IMR-90 (cell line): Measurements from ENCODE around the gene ASXL2. TPM values are rescaled to one million over a fixed set of nuclear protein-coding genes. Genes with fewer than 3 reads are reported as not detected.

Experiments used
- ATAC-seq: fragments of 200-7000 bp; cut with Tn5 transposase; 2 replicates; pipeline ENCODE4 v1.9.1; 2020; ENCODE audit warnings: low read depth, mild to moderate bottlenecking, moderate library complexity
- BruUV-seq: library from RNA; stranded (reverse); fragments of 400-500 nt; replicated peaks from 2 replicates; lab custom pipeline; 2021; lab: Mats Ljungman, UMichigan
- CTCF ChIA-PET: fragments of 300-600 bp; formaldehyde crosslinking; extraction: SDS; loops from one replicate; lab custom pipeline; 2021; ENCODE audit warnings: antibody characterized with exemption; lab: Yijun Ruan, JAX
- POLR2A ChIA-PET: fragments of 300-600 bp; sonication (Branson Sonifier 250); formaldehyde crosslinking; loops from one replicate; lab custom pipeline; 2022; ENCODE audit warnings: antibody characterized with exemption; ENCODE audit not compliant: unreplicated experiment; lab: Charles Lee
- DNase-seq: peaks from one replicate; pipeline ENCODE4 v3.0.0; 2013
- H2AFZ ChIP-seq: replicated peaks from 2 replicates; pipeline ENCODE3; 2013; ENCODE audit warnings: low read length, mild to moderate bottlenecking; ENCODE audit not compliant: poor library complexity
- H2AK5ac ChIP-seq: 2 replicates; pipeline ENCODE4 v1.6.1; 2013; ENCODE audit warnings: low read depth, low read length, inconsistent platforms
- H2AK9ac ChIP-seq: replicated peaks from 2 replicates; pipeline ENCODE3; 2013; ENCODE audit warnings: mild to moderate bottlenecking, low read depth, low read length, moderate library complexity; ENCODE audit not compliant: poor library complexity
- H2BK120ac ChIP-seq: 2 replicates; pipeline ENCODE4 v1.6.1; 2013; ENCODE audit warnings: low read depth, low read length, inconsistent platforms
- H2BK15ac ChIP-seq: 3 replicates; pipeline ENCODE4 v1.6.1; 2013; ENCODE audit warnings: low read depth, low read length, inconsistent platforms
- H2BK20ac ChIP-seq: 2 replicates; pipeline ENCODE4 v1.6.1; 2013; ENCODE audit warnings: low read depth, mild to moderate bottlenecking, inconsistent platforms, low read length, moderate library complexity
- H2BK5ac ChIP-seq: 2 replicates; pipeline ENCODE4 v1.6.1; 2013; ENCODE audit warnings: mild to moderate bottlenecking, low read depth, low read length, inconsistent platforms; ENCODE audit not compliant: poor library complexity, severe bottlenecking
- H3K14ac ChIP-seq: replicated peaks from 2 replicates; pipeline ENCODE4 v1.6.1; 2013; ENCODE audit warnings: low read depth, low read length, inconsistent platforms
- H3K18ac ChIP-seq: 2 replicates; pipeline ENCODE4 v1.6.1; 2013; ENCODE audit warnings: low read depth, low read length, control low read depth
- H3K23ac ChIP-seq: 2 replicates; pipeline ENCODE4 v1.6.1; 2013; ENCODE audit warnings: low read depth, low read length, inconsistent platforms
- H3K27ac ChIP-seq: 2 replicates; pipeline ENCODE4 v1.5.1; 2013; ENCODE audit warnings: mild to moderate bottlenecking, control low read depth, low read length; ENCODE audit not compliant: insufficient read depth
- H3K27me3 ChIP-seq: 2 replicates; pipeline ENCODE4 v1.6.1; 2013; ENCODE audit warnings: low read length; ENCODE audit not compliant: control insufficient read depth, insufficient read depth
- H3K36me3 ChIP-seq: 2 replicates; pipeline ENCODE4 v1.6.1; 2013; ENCODE audit warnings: low read length, mixed read lengths; ENCODE audit not compliant: control insufficient read depth, insufficient read depth
- H3K4ac ChIP-seq: 2 replicates; pipeline ENCODE4 v1.6.1; 2013; ENCODE audit warnings: low read depth, low read length, inconsistent platforms
- H3K4me1 ChIP-seq: 2 replicates; pipeline ENCODE4 v1.6.1; 2013; ENCODE audit warnings: low read length, mixed read lengths; ENCODE audit not compliant: control insufficient read depth, insufficient read depth
- H3K4me2 ChIP-seq: 2 replicates; pipeline ENCODE4 v1.6.1; 2013; ENCODE audit warnings: low read depth, mild to moderate bottlenecking, control low read depth, low read length, moderate library complexity
- H3K4me3 ChIP-seq: 2 replicates; pipeline ENCODE4 v1.5.1; 2013; ENCODE audit warnings: low read depth, mild to moderate bottlenecking, control low read depth, low read length, moderate library complexity; ENCODE audit not compliant: insufficient read depth
- H3K56ac ChIP-seq: 2 replicates; pipeline ENCODE4 v1.6.1; 2013; ENCODE audit warnings: low read length, inconsistent platforms; ENCODE audit not compliant: insufficient read depth; ENCODE audit errors: extremely low read depth
- H3K79me1 ChIP-seq, 2 experiments: 2 replicates each; pipeline ENCODE4 v1.6.1; 2013; ENCODE audit warnings: low read length in 2 of 2, inconsistent platforms in 1 of 2, low read depth in 1 of 2
- H3K9ac ChIP-seq: 2 replicates; pipeline ENCODE4 v1.6.1; 2013; ENCODE audit warnings: low read depth, low read length, control low read depth
- H3K9me1 ChIP-seq: 2 replicates; pipeline ENCODE4 v1.6.1; 2013; ENCODE audit warnings: low read length, inconsistent platforms; ENCODE audit not compliant: insufficient read depth
- H3K9me3 ChIP-seq: 2 replicates; pipeline ENCODE4 v1.6.1; 2013; ENCODE audit warnings: low read length; ENCODE audit not compliant: control insufficient read depth, insufficient read depth
- H4K20me1 ChIP-seq: 2 replicates; pipeline ENCODE4 v1.6.1; 2013; ENCODE audit warnings: low read length, inconsistent platforms; ENCODE audit not compliant: insufficient read depth
- H4K5ac ChIP-seq: 2 replicates; pipeline ENCODE4 v1.6.1; 2013; ENCODE audit warnings: mild to moderate bottlenecking, low read depth, low read length, control low read depth
- H4K8ac ChIP-seq, 2 experiments: 2 replicates each; pipeline ENCODE4 v1.6.1; 2013; ENCODE audit warnings: low read depth in 2 of 2, low read length in 2 of 2, control low read depth in 1 of 2, inconsistent platforms in 1 of 2
- H4K91ac ChIP-seq: 2 replicates; pipeline ENCODE4 v1.6.1; 2013; ENCODE audit warnings: low read depth, low read length, inconsistent platforms; ENCODE audit not compliant: insufficient read depth
- CEBPB ChIP-seq: IDR thresholded peaks from 2 replicates; pipeline ENCODE4 v1.6.1; 2012; ENCODE audit warnings: low read depth, low read length, improper control_type of control experiment
- FOS ChIP-seq: fragments of 150-350 bp; IDR thresholded peaks from 2 replicates; pipeline ENCODE4 v1.6.1; 2016; ENCODE audit warnings: low read depth, low read length
- MAFK ChIP-seq: IDR thresholded peaks from 2 replicates; pipeline ENCODE4 v1.6.1; 2012; ENCODE audit warnings: low read depth, low read length, improper control_type of control experiment
- MXI1 ChIP-seq: IDR thresholded peaks from 2 replicates; pipeline ENCODE4 v1.6.1; 2012; ENCODE audit warnings: low read depth, mild to moderate bottlenecking, low read length, moderate library complexity, borderline replicate concordance
- NFE2L2 ChIP-seq: fragments of 150-350 bp; IDR thresholded peaks from 2 replicates; pipeline ENCODE4 v1.6.1; 2016; ENCODE audit warnings: low read depth, mild to moderate bottlenecking, low read length
- POLR2A ChIP-seq: IDR thresholded peaks from 2 replicates; pipeline ENCODE4 v1.6.1; 2012; ENCODE audit warnings: mild to moderate bottlenecking, low read depth, low read length
- USF2 ChIP-seq: fragments of 150-350 bp; IDR thresholded peaks from 2 replicates; pipeline ENCODE4 v1.6.1; 2017; ENCODE audit warnings: mild to moderate bottlenecking, antibody characterized with exemption, low read length, low read depth
- WGBS, 2 experiments: methylation state at CpG; one replicate each; pipeline versions ENCODE4 v1.1.5 to v1.1.7; 2013; ENCODE audit warnings: missing lambda C conversion rate in 2 of 2; ENCODE audit not compliant: insufficient read length in 1 of 2; ENCODE audit errors: extremely low coverage in 2 of 2; 5-methylcytosine and 5-hydroxymethylcytosine counted together
- dilution Hi-C: fragments of 300-500 bp; cut with HindIII; formaldehyde crosslinking; loops from one replicate; pipeline ENCODE4 v1.14.3; 2018; ENCODE audit warnings: low sequenced_read_pairs; ENCODE audit not compliant: unreplicated experiment
- in situ Hi-C: fragments of 300-500 bp; cut with MboI; formaldehyde crosslinking; loops from 3 replicates; pipeline ENCODE4 v1.14.3; 2019; ENCODE audit warnings: low sequenced_read_pairs, inconsistent platforms, mixed read lengths
- intact Hi-C: fragments of 100-400 bp; cut with micrococcal nuclease; formaldehyde crosslinking; loops from 2 replicates; pipeline ENCODE4 v1.10.0; 2022
- polyA plus RNA-seq, 3 experiments: library from polyadenylated mRNA; depleted of rRNA; stranded (reverse); fragments of >200 nt; gene quantifications; 2 replicates each; pipeline ENCODE4 v1.2.3, GENCODE V29; 2012; ENCODE audit warnings: low replicate concordance in 1 of 3
- total RNA-seq: library from RNA; depleted of rRNA; stranded (reverse); fragments of >200 nt; gene quantifications from 2 replicates; pipeline ENCODE4 v1.2.3, GENCODE V29; 2012

The ASXL2 gene
- total and polyA plus RNA-seq, 2 of the 4 experiments (the other 2 are of a cell fraction), result 5.3 to 8.1 TPM

- H3K36me3 ChIP-seq, result peaks cover 9% of the 10 kb centered on the region
- CTCF ChIA-PET, result no interaction called here
- BruUV-seq, result no TSS peak
Measured at GRCh38 chr2:25760297-25760696, 118.0 kb downstream of the ASXL2 start.

More at GRCh38 chr2:25760297-25760696, 118.0 kb downstream of the ASXL2 start:
- H3K4me1 ChIP-seq, result no peaks in the 10 kb centered on the region; the same call in 1 of the 2 replicates
- H3K9me3 ChIP-seq, result no peaks in the 10 kb centered on the region
- dilution Hi-C loops, result no loop called here
- no peak overlapping the region for H3K23ac ChIP-seq
- no peak overlapping the region for H3K14ac ChIP-seq
- H3K4ac ChIP-seq, result no peak overlapping the region
- in situ Hi-C loops, result no loop called here
- no peak overlapping the region for H2BK20ac ChIP-seq
- intact Hi-C loops, result no loop called here
- no peak overlapping the region for H2BK5ac ChIP-seq
- H2AFZ ChIP-seq, result no peak overlapping the region
- H3K79me1 ChIP-seq, result no peaks in the 10 kb centered on the region; a peak in 1 of 4 replicates
- DNase-seq (no peak), ATAC-seq (no peak)
- no peak overlapping the region for H2BK120ac ChIP-seq
- H3K27me3 ChIP-seq, result no peaks in the 10 kb centered on the region
- H3K4me3 ChIP-seq, result no peak overlapping the region
- H2AK5ac ChIP-seq, result no peak overlapping the region
- H3K9ac ChIP-seq, result no peak overlapping the region
- H3K9me1 ChIP-seq, result no peaks in the 10 kb centered on the region; the same call in 1 of the 2 replicates
- no peak overlapping the region for H3K4me2 ChIP-seq
- H4K91ac ChIP-seq, result no peak overlapping the region
- TF ChIP-seq MXI1, result no peak
- TF ChIP-seq MAFK, result peak; percentile 44; the same call in 1 of the 2 replicates
- TF ChIP-seq POLR2A, result no peak
- no peak for TF ChIP-seq USF2
- TF ChIP-seq CEBPB, result no peak
- no peak for TF ChIP-seq NFE2L2
- no peak for TF ChIP-seq FOS
- no peak overlapping the region for H2AK9ac ChIP-seq
- no peaks in the 10 kb centered on the region for H4K20me1 ChIP-seq
- no CpG with 5 or more reads among the region's 1 CpG for WGBS, 2 experiments
- no peak overlapping the region for H4K8ac ChIP-seq
- H3K18ac ChIP-seq, result no peak overlapping the region
- POLR2A ChIA-PET, result no interaction called here
- H3K27ac ChIP-seq, result no peak overlapping the region
- H4K5ac ChIP-seq, result no peak overlapping the region
- no peak overlapping the region for H2BK15ac ChIP-seq
- H3K56ac ChIP-seq, result no peak overlapping the region
